Glutamatergic neuron (in vitro differentiated cells): ENCODE data around the gene FMNL1. TPM values are rescaled to one million over a fixed set of nuclear protein-coding genes. Genes with fewer than 3 reads are reported as not detected.

Source experiments
- DNase-seq: peaks from one replicate; pipeline ENCODE4 v3.0.0; 2022
- H3K27ac Mint-ChIP-seq: one replicate; pipeline ENCODE4 v1.8.0; 2020; ENCODE audit warnings: mild to moderate bottlenecking, mixed read lengths, inconsistent platforms; ENCODE audit not compliant: unreplicated experiment
- H3K27me3 Mint-ChIP-seq: one replicate; pipeline ENCODE4 v1.8.0; 2020; ENCODE audit warnings: mild to moderate bottlenecking, moderate library complexity, mixed read lengths, inconsistent platforms; ENCODE audit not compliant: unreplicated experiment
- H3K36me3 Mint-ChIP-seq: one replicate; pipeline ENCODE4 v1.8.0; 2020; ENCODE audit warnings: mild to moderate bottlenecking, mixed read lengths, inconsistent platforms; ENCODE audit not compliant: unreplicated experiment
- H3K4me1 Mint-ChIP-seq: one replicate; pipeline ENCODE4 v1.8.0; 2020; ENCODE audit warnings: mild to moderate bottlenecking, low read depth, mixed read lengths, inconsistent platforms; ENCODE audit not compliant: unreplicated experiment
- H3K4me3 Mint-ChIP-seq: one replicate; pipeline ENCODE4 v1.8.0; 2020; ENCODE audit warnings: mild to moderate bottlenecking, mixed read lengths, inconsistent platforms; ENCODE audit not compliant: unreplicated experiment
- H3K9me3 Mint-ChIP-seq: one replicate; pipeline ENCODE4 v1.8.0; 2020; ENCODE audit warnings: mild to moderate bottlenecking, moderate library complexity, mixed read lengths, inconsistent platforms; ENCODE audit not compliant: unreplicated experiment
- total RNA-seq: library from RNA; stranded (reverse); fragmentation: NEBNext Ultra II Directional; extraction: Animal tissue kit (Norgen Biotek cat#: 25700); gene quantifications from one replicate; pipeline ENCODE4 v1.2.1, GENCODE V29; 2021; ENCODE audit not compliant: unreplicated experiment
- TF ChIP-seq, protein P1 (sequence below): fragments of 200-600 bp; sonication (generic); IDR thresholded peaks from one replicate; pipeline ENCODE4 v1.5.0; 2021; ENCODE audit not compliant: partially characterized antibody, unreplicated experiment

The FMNL1 gene
- total RNA-seq, 1 donor from 2014 or later: 24.2 TPM

DNA sequence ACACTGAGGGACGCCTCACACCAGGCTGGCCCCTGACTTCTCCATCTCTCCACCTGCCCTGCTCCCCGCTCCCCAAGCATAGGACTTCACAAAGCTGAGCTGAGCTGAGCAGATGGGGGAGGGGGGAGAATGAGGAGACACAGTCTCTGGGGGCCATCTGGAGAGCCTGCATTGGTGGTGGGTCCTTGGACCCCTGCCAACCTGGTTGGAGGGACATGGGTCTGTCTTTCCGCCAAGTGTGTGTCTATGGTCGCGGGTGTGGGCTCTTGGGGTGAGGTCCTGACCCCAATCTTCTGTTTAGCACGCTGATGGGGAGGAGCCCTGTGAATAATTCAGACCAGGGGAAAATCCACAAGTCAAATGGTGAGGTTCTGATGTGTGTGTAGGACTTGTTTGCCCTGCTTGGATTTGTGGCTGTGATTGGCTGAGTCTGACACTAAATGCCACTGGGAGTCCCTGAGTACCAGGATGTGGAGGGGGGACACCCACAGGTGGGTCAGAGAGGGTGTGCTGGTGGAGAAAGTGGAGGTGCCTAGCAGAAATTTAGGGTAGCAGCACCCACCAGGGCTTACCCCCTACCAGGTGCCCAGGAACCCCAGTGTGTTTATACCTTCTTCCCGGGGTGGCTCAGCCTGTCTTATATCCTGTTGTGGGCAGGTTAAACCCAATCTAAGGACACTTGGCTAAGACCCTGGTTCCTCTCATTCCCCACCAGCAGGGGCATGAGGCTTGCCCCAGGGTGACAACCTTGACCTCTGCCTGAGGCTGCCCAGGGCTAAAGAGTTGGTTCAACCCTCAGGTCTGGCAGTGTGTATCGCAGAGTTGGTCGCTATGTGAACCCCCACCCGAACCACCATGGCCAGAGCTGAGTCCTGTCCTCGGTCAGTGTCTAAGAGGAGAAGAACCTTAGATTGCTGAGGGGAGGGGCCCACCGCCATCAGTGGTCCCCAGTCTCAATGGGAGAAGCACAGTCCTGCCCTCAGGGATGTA lies 2.1 kb downstream of the FMNL1 start:
- Mint-ChIP-seq H3K9me3 (peaks cover 4% of the 10 kb centered on the region), H3K4me1 (peaks cover 38% of the 10 kb centered on the region), H3K27me3 (peaks cover 14% of the 10 kb centered on the region), H3K4me3 (peak overlapping the region; percentile 54), H3K27ac (peak overlapping the region; percentile 59), H3K36me3 (no peaks in the 10 kb centered on the region)
- DNase-seq: no peak
- TF ChIP-seq, protein P1, sequence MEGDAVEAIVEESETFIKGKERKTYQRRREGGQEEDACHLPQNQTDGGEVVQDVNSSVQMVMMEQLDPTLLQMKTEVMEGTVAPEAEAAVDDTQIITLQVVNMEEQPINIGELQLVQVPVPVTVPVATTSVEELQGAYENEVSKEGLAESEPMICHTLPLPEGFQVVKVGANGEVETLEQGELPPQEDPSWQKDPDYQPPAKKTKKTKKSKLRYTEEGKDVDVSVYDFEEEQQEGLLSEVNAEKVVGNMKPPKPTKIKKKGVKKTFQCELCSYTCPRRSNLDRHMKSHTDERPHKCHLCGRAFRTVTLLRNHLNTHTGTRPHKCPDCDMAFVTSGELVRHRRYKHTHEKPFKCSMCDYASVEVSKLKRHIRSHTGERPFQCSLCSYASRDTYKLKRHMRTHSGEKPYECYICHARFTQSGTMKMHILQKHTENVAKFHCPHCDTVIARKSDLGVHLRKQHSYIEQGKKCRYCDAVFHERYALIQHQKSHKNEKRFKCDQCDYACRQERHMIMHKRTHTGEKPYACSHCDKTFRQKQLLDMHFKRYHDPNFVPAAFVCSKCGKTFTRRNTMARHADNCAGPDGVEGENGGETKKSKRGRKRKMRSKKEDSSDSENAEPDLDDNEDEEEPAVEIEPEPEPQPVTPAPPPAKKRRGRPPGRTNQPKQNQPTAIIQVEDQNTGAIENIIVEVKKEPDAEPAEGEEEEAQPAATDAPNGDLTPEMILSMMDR: no peak

DNA sequence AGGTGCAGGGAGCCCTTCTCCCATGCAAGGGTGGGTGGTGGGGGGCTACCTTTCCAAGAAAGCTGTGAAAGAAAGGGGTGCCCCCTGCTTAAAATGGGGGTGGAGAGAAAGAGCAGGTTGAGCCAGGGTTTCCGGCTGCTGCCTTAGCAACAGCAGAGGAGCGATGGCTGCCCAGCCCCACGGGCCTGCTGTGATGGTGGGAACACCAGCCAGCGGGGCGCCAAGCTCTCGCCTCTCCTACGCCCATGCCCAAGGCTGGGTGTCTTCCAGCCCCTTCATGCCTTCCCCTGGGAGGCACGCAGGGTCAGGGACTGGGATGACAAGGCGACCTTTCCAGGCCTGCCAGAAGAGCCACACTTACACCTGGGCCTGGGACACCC lies 3.0 kb downstream of the FMNL1 start:
- H3K27ac Mint-ChIP-seq: no peak overlapping the region
- no peak overlapping the region for H3K4me3 Mint-ChIP-seq
- peaks cover 4% of the 10 kb centered on the region for H3K9me3 Mint-ChIP-seq
- peaks cover 13% of the 10 kb centered on the region for H3K27me3 Mint-ChIP-seq
- DNase-seq: no peak
- TF ChIP-seq, protein P1: no peak
- no peaks in the 10 kb centered on the region for H3K36me3 Mint-ChIP-seq
- peaks cover 36% of the 10 kb centered on the region for H3K4me1 Mint-ChIP-seq

DNA sequence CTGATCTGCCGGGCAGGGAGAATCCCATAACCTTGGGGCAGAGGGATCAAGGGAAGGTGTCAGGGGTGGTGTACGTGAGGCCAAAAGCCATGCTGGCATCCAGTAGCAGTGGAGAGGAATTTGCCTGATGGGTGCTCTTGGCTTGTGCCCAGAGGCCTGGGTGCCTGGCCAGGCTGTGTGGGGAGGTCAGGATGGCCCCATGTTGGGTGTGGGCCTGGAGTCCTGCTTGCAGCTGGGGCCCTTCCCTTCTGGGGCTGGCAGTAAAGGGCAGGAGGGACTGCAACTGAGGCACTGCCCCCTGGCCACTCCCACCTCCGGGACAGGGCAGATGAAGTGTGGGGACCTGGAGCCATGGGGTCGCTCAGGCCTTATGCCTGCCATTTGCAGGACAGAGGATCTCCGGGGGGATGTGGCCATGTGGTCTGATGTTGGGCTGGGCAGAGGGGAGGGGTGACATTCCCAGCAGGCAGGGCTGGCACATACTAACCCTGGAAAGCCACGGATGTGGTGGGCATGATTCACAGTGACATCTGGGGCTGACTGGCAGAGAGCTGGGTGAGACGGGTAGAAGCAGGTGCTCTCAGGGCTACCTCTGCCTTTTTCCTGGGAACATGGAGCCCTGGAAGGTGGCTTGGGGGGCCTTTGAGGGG lies 3.5 kb downstream of the FMNL1 start:
- Mint-ChIP-seq H3K27me3 (peaks cover 13% of the 10 kb centered on the region), H3K9me3 (peaks cover 2% of the 10 kb centered on the region), H3K4me3 (no peak overlapping the region), H3K4me1 (peaks cover 39% of the 10 kb centered on the region), H3K36me3 (no peaks in the 10 kb centered on the region), H3K27ac (no peak overlapping the region)
- TF ChIP-seq, protein P1: no peak
- DNase-seq: no peak

DNA sequence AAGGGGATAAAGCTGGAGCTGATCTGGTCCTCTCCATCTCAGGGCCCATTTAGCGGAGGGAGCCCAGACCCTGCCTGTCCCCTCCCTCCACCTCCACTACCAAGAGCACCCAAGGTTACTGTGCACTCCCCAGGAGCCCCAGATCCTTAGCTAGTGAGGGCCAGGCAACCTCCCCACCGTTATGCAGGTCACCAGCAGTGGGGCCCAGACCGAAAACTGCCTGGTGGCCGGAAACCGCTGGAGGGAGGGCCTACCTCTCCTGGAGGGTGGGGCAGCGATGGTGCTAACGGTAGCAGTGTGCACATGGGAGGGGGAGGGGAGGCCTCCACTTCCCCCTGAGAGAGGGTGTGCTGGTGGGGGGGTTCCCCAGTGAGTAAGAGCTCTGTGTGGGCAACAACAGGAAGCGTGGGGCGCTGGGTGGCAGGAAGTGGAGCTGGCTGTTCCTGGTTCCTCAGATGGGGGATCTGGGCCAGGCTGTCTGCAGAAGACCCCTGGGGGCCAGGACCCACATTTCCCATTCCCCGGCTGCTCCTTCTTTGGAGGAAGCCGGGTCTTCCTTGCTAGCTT lies 4.4 kb downstream of the FMNL1 start:
- no peaks in the 10 kb centered on the region for H3K36me3 Mint-ChIP-seq
- H3K27ac Mint-ChIP-seq: no peak overlapping the region
- H3K4me3 Mint-ChIP-seq: no peak overlapping the region

More for the DNA sequence above, 4.4 kb downstream of the FMNL1 start:
- peaks cover 2% of the 10 kb centered on the region for H3K9me3 Mint-ChIP-seq
- TF ChIP-seq, protein P1: no peak
- DNase-seq: no peak
- H3K27me3 Mint-ChIP-seq: peaks cover 13% of the 10 kb centered on the region
- peaks cover 38% of the 10 kb centered on the region for H3K4me1 Mint-ChIP-seq
